KMS-11 (cell line): ENCODE results near the gene EFCAB6.

Experiments
- H2AFZ ChIP-seq: fragments of 200-600 bp; sonication (generic); 2 replicates; pipeline ENCODE4 v1.6.1; 2016; ENCODE audit warnings: antibody characterized with exemption, mixed run types, low read depth
- H3K27ac ChIP-seq: fragments of 200-600 bp; sonication (generic); 2 replicates; pipeline ENCODE4 v1.6.1; 2016; ENCODE audit warnings: mild to moderate bottlenecking, mixed run types
- H3K27me3 ChIP-seq: fragments of 200-600 bp; sonication (generic); 2 replicates; pipeline ENCODE4 v1.6.1; 2017; ENCODE audit warnings: mild to moderate bottlenecking, low read depth, mixed run types, moderate library complexity; ENCODE audit not compliant: insufficient read depth
- H3K36me3 ChIP-seq: fragments of 200-600 bp; sonication (generic); 2 replicates; pipeline ENCODE4 v1.6.1; 2017; ENCODE audit warnings: mild to moderate bottlenecking, mixed run types; ENCODE audit not compliant: insufficient read depth
- H3K4me1 ChIP-seq: fragments of 200-600 bp; sonication (generic); 2 replicates; pipeline ENCODE4 v1.6.1; 2016; ENCODE audit warnings: mild to moderate bottlenecking, low read depth, mixed run types; ENCODE audit not compliant: poor library complexity, severe bottlenecking
- H3K4me2 ChIP-seq: fragments of 200-600 bp; sonication (generic); 2 replicates; pipeline ENCODE4 v1.7.0; 2016; ENCODE audit warnings: mild to moderate bottlenecking, mixed run types
- H3K4me3 ChIP-seq: fragments of 200-600 bp; sonication (generic); IDR thresholded peaks from 2 replicates; pipeline ENCODE4 v1.6.1; 2017; ENCODE audit warnings: low read depth, low read length, mixed read lengths; ENCODE audit not compliant: insufficient read depth
- H3K79me2 ChIP-seq: fragments of 200-600 bp; sonication (generic); 2 replicates; pipeline ENCODE4 v1.6.1; 2016; ENCODE audit warnings: low read depth, mixed run types; ENCODE audit not compliant: insufficient read depth
- H3K9ac ChIP-seq: fragments of 200-600 bp; sonication (generic); 2 replicates; pipeline ENCODE4 v1.6.1; 2016; ENCODE audit warnings: mild to moderate bottlenecking, mixed run types
- H4K20me1 ChIP-seq: fragments of 200-600 bp; sonication (generic); 2 replicates; pipeline ENCODE4 v1.6.1; 2016; ENCODE audit warnings: mild to moderate bottlenecking, mixed run types; ENCODE audit not compliant: insufficient read depth
- CTCF ChIP-seq: fragments of 200-600 bp; sonication (generic); conservative IDR thresholded peaks from 2 replicates; pipeline ENCODE4 v1.6.1; 2017; ENCODE audit warnings: low read depth, mild to moderate bottlenecking, antibody characterized with exemption, low read length, moderate library complexity, mixed read lengths

EFCAB6 gene

DNA sequence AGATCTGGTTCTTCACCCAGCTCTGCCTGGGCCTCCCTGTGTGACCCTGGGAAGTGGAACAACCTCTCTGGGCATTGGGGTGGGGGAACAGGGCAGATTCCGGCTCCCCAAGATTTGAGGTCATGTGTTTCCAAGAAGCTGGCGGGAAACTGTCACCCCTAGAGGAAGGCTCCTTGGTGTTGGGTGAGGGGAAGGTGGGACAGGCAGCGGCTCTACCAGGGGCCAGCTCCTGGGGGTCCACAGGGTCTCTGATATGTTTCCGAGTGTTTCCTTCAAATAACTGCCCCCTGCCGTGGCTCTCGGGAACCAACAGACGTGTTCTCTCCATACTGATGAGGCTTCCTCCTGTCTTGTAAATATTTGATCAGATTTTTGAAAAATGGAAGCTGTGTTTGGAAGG, 321.8 kb downstream of the EFCAB6 start:
- TF ChIP-seq CTCF, result no peak
- Histone ChIP-seq H3K27ac (no peak overlapping the region), H4K20me1 (no peaks in the 10 kb centered on the region), H3K9ac (no peak overlapping the region), H3K4me1 (no peaks in the 10 kb centered on the region), H3K27me3 (peaks cover 13% of the 10 kb centered on the region; the same call in 1 of the 2 replicates), H2AFZ (no peak overlapping the region), H3K4me2 (no peak overlapping the region), H3K36me3 (no peaks in the 10 kb centered on the region), H3K4me3 (no peak overlapping the region), H3K79me2 (no peaks in the 10 kb centered on the region)

GRCh38 chr22:43488937-43489336, 323.2 kb downstream of the EFCAB6 start:
- no peak overlapping the region for H2AFZ ChIP-seq
- H3K4me3 ChIP-seq, result no peak overlapping the region
- H3K79me2 ChIP-seq, result no peaks in the 10 kb centered on the region
- no peaks in the 10 kb centered on the region for H3K4me1 ChIP-seq
- peaks cover 13% of the 10 kb centered on the region; the same call in 1 of the 2 replicates for H3K27me3 ChIP-seq
- TF ChIP-seq CTCF, result no peak
- no peak overlapping the region for H3K4me2 ChIP-seq
- H3K36me3 ChIP-seq, result no peaks in the 10 kb centered on the region
- H3K9ac ChIP-seq, result no peak overlapping the region
- no peaks in the 10 kb centered on the region for H4K20me1 ChIP-seq
- no peak overlapping the region for H3K27ac ChIP-seq

DNA sequence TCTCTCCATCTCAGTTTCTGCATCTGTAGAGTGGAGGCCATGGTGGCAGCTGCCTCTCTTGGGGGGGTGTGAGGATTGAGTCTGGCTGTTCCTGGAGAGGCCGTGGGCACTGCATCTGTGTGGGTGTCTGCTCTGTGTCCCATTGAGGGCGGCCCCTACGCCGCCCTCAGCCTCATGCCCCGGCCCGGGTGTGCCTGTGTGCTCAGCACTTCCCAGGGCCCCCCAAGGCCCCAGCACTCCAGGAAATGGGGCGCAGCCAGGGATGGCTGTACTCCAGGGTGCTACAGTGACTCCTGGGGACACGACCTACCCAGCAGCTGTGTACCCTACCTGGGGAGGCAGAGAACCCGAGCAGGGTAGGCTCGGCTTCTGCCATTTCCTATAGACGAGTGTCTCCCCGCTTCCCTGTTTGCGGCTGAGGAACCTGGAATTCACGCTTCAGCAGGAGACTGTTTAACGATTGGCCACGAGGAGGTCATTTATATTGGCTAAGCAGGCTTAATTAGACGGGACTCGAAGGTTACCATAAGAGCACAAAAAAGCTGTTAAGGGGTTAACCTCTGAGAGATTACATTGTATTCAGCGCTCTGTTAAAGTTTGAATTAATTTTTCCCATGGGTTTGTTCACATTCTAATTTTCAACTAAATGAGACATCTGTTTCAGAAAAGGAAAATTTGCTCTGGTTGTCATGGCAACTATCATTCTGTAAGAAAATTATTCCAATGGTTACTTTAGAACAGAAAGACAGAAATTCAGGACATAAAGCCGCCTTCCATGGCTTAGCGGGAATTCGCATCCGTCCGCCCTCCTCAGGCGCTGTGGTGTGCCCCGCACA, 323.9 kb downstream of the EFCAB6 start:
- Histone ChIP-seq H3K4me3 (no peak overlapping the region), H3K27ac (no peak overlapping the region)

GRCh38 chr22:43487311-43488030, 324.6 kb downstream of the EFCAB6 start:
- no peaks in the 10 kb centered on the region for H4K20me1 ChIP-seq

More for the DNA sequence above, 323.9 kb downstream of the EFCAB6 start:
- Histone ChIP-seq H3K36me3 (no peaks in the 10 kb centered on the region), H2AFZ (no peak overlapping the region), H3K27me3 (peaks cover 13% of the 10 kb centered on the region; the same call in 1 of the 2 replicates), H3K4me1 (no peaks in the 10 kb centered on the region), H3K79me2 (no peaks in the 10 kb centered on the region), H3K9ac (no peak overlapping the region), H3K4me2 (no peak overlapping the region), H4K20me1 (no peaks in the 10 kb centered on the region)
- no peak for TF ChIP-seq CTCF

More at GRCh38 chr22:43487311-43488030, 324.6 kb downstream of the EFCAB6 start:
- no peaks in the 10 kb centered on the region for H3K79me2 ChIP-seq
- no peak overlapping the region for H3K27ac ChIP-seq
- no peaks in the 10 kb centered on the region for H3K36me3 ChIP-seq
- H3K4me3 ChIP-seq, result no peak overlapping the region
- no peaks in the 10 kb centered on the region for H3K4me1 ChIP-seq
- no peak overlapping the region for H3K4me2 ChIP-seq
- no peak for TF ChIP-seq CTCF
- no peak overlapping the region for H3K9ac ChIP-seq
- peaks cover 13% of the 10 kb centered on the region; the same call in 1 of the 2 replicates for H3K27me3 ChIP-seq
- no peak overlapping the region for H2AFZ ChIP-seq
